ENCODE measurements around the gene TAF1B. TPM values are rescaled to one million over a fixed set of nuclear protein-coding genes. Genes with fewer than 3 reads are reported as not detected.
"Not testable (repeated sequence)": the region's sequence is repeated elsewhere in the genome, so short reads cannot be mapped to it uniquely, and the experiment has no call there.

TAF1B gene
- total RNA-seq, 4 donors from 2014 or later, result 10.8 to 21.4 (median 17.9) TPM

- no peak overlapping the region for H3K4me3 ChIP-seq
- no peaks in the 10 kb centered on the region for H3K9me3 ChIP-seq
- no peaks in the 10 kb centered on the region for H3K27me3 ChIP-seq
- TF ChIP-seq EP300 (IDR thresholded peaks at IDR 0.05) (no peak), CTCF (IDR thresholded peaks at IDR 0.05) (no peak), POLR2A (IDR thresholded peaks at IDR 0.05) (no peak)
- 68 to 86% methylated on average over 4 of the region's 4 CpGs for WGBS, 2 donors
- H3K27ac ChIP-seq, result no peak overlapping the region
- H3K36me3 ChIP-seq, result peaks cover 0 to 33% (median 0%) of the 10 kb centered on the region in 3 donors
- DNase-seq (ENCODE audit: low spot score in 2 of 2), result no peak
- no peaks in the 10 kb centered on the region for H3K4me1 ChIP-seq
Measured at GRCh38 chr2:9910699-9911098, 67.4 kb downstream of the TAF1B start.

GRCh38 chr2:9912468-9912867, 69.2 kb downstream of the TAF1B start:
- no peaks in the 10 kb centered on the region for H3K27me3 ChIP-seq
- peaks cover 0 to 44% (median 0%) of the 10 kb centered on the region in 3 donors for H3K36me3 ChIP-seq
- H3K27ac ChIP-seq, result no peak overlapping the region
- no peak for DNase-seq (ENCODE audit: low spot score in 2 of 2)
- TF ChIP-seq POLR2A (IDR thresholded peaks at IDR 0.05), result no peak
- TF ChIP-seq EP300 (IDR thresholded peaks at IDR 0.05), result no peak
- no peak for TF ChIP-seq CTCF (IDR thresholded peaks at IDR 0.05)
- no peaks in the 10 kb centered on the region for H3K9me3 ChIP-seq
- no peak overlapping the region for H3K4me3 ChIP-seq
- H3K4me1 ChIP-seq, result no peaks in the 10 kb centered on the region
- WGBS, 2 donors, result 92 to 95% methylated on average over 4 of the region's 4 CpGs

- TF ChIP-seq EP300 (IDR thresholded peaks at IDR 0.05) (no peak), POLR2A (IDR thresholded peaks at IDR 0.05) (no peak), CTCF (IDR thresholded peaks at IDR 0.05) (no peak)
- Histone ChIP-seq H3K27me3 (no peaks in the 10 kb centered on the region), H3K9me3 (no peaks in the 10 kb centered on the region), H3K4me1 (no peaks in the 10 kb centered on the region), H3K4me3 (no peak overlapping the region), H3K36me3 (peaks cover 0 to 47% (median 0%) of the 10 kb centered on the region in 3 donors), H3K27ac (no peak overlapping the region)
- no peak for DNase-seq (ENCODE audit: low spot score in 2 of 2)
- WGBS, 2 donors, result 93 to 96% methylated on average over 9 of the region's 9 CpGs
Measured at GRCh38 chr2:9914384-9915065, 71.3 kb downstream of the TAF1B start.

- Histone ChIP-seq H3K4me3 (no peak overlapping the region), H3K27me3 (no peaks in the 10 kb centered on the region), H3K27ac (no peak overlapping the region), H3K36me3 (peaks cover 0 to 54% (median 0%) of the 10 kb centered on the region in 3 donors), H3K4me1 (no peaks in the 10 kb centered on the region), H3K9me3 (no peaks in the 10 kb centered on the region)
- 36 to 66% methylated on average over 2 of the region's 2 CpGs for WGBS, 2 donors
- no peak for DNase-seq (ENCODE audit: low spot score in 2 of 2)
- TF ChIP-seq EP300 (IDR thresholded peaks at IDR 0.05), result peak in 1 of 2 donors; percentile 30
- no peak for TF ChIP-seq CTCF (IDR thresholded peaks at IDR 0.05)
- TF ChIP-seq POLR2A (IDR thresholded peaks at IDR 0.05), result no peak
Measured at GRCh38 chr2:9918275-9918674, 75.0 kb downstream of the TAF1B start.

- Histone ChIP-seq H3K36me3 (peaks cover 0 to 55% (median 0%) of the 10 kb centered on the region in 3 donors), H3K27ac (no peak overlapping the region), H3K9me3 (no peaks in the 10 kb centered on the region), H3K4me3 (no peak overlapping the region), H3K27me3 (no peaks in the 10 kb centered on the region), H3K4me1 (no peaks in the 10 kb centered on the region)
- WGBS, 2 donors, result 53 to 74% methylated on average over 3 of the region's 3 CpGs
- DNase-seq (ENCODE audit: low spot score in 2 of 2), result no peak
- TF ChIP-seq EP300 (IDR thresholded peaks at IDR 0.05) (no peak), POLR2A (IDR thresholded peaks at IDR 0.05) (no peak), CTCF (IDR thresholded peaks at IDR 0.05) (no peak)
Measured at GRCh38 chr2:9919512-9919911, 76.2 kb downstream of the TAF1B start.

GRCh38 chr2:9927020-9927419, 83.7 kb downstream of the TAF1B start:
- WGBS, 2 donors, result 88 to 97% methylated on average over 2 of the region's 2 CpGs
- not testable (repeated sequence) for H3K4me1 ChIP-seq; DNase-seq (ENCODE audit: low spot score in 2 of 2); H3K4me3 ChIP-seq; H3K27ac ChIP-seq; H3K9me3 ChIP-seq; H3K27me3 ChIP-seq
- peaks cover 0 to 55% (median 0%) of the 10 kb centered on the region in 3 donors for H3K36me3 ChIP-seq
